BLaER1 treated with 17β-estradiol and CSF1 and Interleukin-3, amounts not matched to agents 10 nM and 100 nM (cell line): ENCODE results near the gene ZC3H6.

Source experiments
- H3K27ac ChIP-seq, 11 experiments: shearing (Covaris generic); formaldehyde crosslinking; 2 replicates each; pipeline ENCODE4 v1.8.1; 2022
- H3K27me3 ChIP-seq, 11 experiments: shearing (Covaris generic); formaldehyde crosslinking; 2 replicates each; pipeline ENCODE4 v1.8.1; 2022
- H3K36me3 ChIP-seq, 11 experiments: shearing (Covaris generic); formaldehyde crosslinking; 2 replicates each; pipeline ENCODE4 v1.8.1; 2022
- H3K4me1 ChIP-seq, 10 experiments: shearing (Covaris generic); formaldehyde crosslinking; 2 replicates each; pipeline ENCODE4 v1.8.1; 2022
- H3K4me2 ChIP-seq, 11 experiments: shearing (Covaris generic); formaldehyde crosslinking; 2 replicates each; pipeline ENCODE4 v1.8.1; 2022
- H3K4me3 ChIP-seq, 10 experiments: shearing (Covaris generic); formaldehyde crosslinking; 2 replicates each; pipeline ENCODE4 v1.8.1; 2022
- H3K9ac ChIP-seq, 11 experiments: shearing (Covaris generic); formaldehyde crosslinking; 2 replicates each; pipeline ENCODE4 v1.8.1; 2022
- H3K9me3 ChIP-seq, 11 experiments: shearing (Covaris generic); formaldehyde crosslinking; replicated peaks in 1 of 11; 2 replicates each; pipeline ENCODE4 v1.8.1; 2022
- H4K20me1 ChIP-seq, 11 experiments: shearing (Covaris generic); formaldehyde crosslinking; 2 replicates each; pipeline ENCODE4 v1.8.1; 2022
- Cebpa-rat ChIP-seq, 11 experiments: shearing (Covaris generic); IDR thresholded peaks; 2 replicates each; pipeline ENCODE4 v1.8.1; 2022

Gene ZC3H6

DNA sequence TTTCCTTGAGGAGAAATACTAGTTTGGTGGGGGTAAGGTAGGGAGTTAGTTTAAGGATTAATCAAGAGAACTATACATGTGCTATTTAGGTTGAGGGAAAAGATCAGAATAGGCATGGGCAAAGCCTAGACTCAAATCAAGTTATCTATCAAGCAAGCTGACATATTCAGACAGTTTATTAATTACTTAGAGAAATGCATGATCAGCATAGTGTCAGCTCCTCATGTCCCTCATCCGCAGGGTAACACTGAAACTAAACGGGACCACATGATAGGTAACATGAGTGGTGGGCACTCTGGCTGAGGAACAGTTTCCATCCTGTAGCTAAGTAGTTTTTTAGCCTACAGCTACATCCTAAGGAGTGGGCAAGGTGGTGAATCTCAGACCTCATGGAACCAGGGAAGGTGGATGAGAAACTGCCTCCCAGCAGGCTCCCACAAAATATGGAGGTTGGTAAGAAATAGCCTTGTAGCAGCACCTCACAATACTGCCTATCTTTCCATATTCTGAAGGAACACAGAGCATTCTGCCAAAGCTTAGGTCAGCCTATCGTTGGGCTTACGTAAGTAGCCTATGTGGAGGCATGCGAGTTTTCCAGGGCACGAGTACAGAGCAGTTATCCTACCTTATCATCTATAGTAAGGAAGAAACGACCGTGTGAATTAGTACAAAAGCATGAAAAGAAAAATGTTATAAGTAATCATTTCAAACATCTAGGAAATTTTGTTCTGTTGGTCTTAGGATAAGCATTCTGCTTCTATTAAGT is 18.4 kb downstream of the ZC3H6 start:
- Histone ChIP-seq H3K4me3 (no peak overlapping the region), H3K4me1 (no peaks in the 10 kb centered on the region), H3K27me3 (no peaks in the 10 kb centered on the region), H3K4me2 (no peak overlapping the region), H3K36me3 (no peaks in the 10 kb centered on the region), H3K9me3 (no peaks in the 10 kb centered on the region), H4K20me1 (peaks cover 0 to 4% (median 0%) of the 10 kb centered on the region in 11 experiments; a peak in 1 of 22 replicates), H3K9ac (no peak overlapping the region), H3K27ac (no peak overlapping the region)
- TF ChIP-seq Cebpa-rat (IDR thresholded peaks at IDR 0.05): no peak

DNA sequence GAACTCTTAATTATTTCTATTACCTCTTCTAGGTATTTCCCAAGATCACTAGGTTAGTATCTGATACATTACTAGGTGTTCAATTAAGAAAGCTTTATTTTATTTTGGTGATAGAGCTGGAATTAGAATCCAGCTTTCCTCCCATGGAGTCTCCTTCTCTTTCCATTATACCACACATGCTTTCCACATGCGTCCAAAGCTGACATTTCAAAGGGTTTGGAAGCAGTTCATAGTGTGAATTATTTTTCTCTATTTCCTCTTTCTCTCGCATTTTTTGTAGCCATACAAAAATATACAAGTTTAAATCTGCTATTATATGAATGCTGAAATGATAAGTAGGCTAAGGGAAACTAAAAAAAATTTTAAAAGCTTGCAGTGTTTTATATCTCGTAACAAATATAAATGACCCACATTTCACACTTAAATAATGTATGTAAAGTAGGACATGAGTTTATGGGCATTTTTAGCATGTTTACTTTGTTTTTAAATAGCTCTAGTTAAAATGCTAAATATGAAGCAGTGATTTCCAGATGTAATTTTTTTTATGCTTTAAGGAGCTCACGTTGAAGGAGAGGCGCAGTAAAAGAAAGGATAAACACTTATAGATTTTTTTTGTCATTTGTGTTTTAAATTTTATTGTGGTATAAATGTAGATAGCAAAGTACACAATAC is 20.1 kb downstream of the ZC3H6 start:
- H4K20me1 ChIP-seq: peaks cover 0 to 4% (median 0%) of the 10 kb centered on the region in 11 experiments; a peak in 1 of 22 replicates
- H3K9me3 ChIP-seq: no peaks in the 10 kb centered on the region
- H3K27ac ChIP-seq: no peak overlapping the region
- no peak overlapping the region for H3K4me3 ChIP-seq
- H3K36me3 ChIP-seq: peaks cover 0 to 5% (median 0%) of the 10 kb centered on the region in 11 experiments; a peak in 4 of 22 replicates
- H3K4me2 ChIP-seq: no peak overlapping the region
- no peaks in the 10 kb centered on the region for H3K27me3 ChIP-seq
- H3K9ac ChIP-seq: no peak overlapping the region
- TF ChIP-seq Cebpa-rat (IDR thresholded peaks at IDR 0.05): no peak
- H3K4me1 ChIP-seq: no peaks in the 10 kb centered on the region

DNA sequence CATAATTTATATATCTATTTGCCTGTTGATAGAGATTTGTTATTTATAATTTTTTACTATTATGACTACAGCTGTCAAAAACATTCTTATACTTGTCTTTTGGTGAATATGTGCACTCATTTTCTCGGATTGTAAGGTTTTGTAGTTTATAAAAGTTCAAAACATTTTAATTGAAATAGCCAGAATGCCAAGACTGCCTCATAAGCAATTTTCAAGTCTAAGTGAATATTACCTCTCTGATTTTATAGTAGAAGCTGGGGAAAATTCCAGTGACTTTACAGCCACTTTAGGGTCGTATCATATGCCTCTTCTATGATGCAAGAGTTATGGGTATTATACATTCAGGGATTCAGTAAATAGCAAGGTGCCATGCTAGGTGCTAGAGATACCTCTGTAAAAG is 21.0 kb downstream of the ZC3H6 start:
- Histone ChIP-seq H3K27ac (no peak overlapping the region), H4K20me1 (peaks cover 0 to 4% (median 0%) of the 10 kb centered on the region in 11 experiments; a peak in 1 of 22 replicates)

DNA sequence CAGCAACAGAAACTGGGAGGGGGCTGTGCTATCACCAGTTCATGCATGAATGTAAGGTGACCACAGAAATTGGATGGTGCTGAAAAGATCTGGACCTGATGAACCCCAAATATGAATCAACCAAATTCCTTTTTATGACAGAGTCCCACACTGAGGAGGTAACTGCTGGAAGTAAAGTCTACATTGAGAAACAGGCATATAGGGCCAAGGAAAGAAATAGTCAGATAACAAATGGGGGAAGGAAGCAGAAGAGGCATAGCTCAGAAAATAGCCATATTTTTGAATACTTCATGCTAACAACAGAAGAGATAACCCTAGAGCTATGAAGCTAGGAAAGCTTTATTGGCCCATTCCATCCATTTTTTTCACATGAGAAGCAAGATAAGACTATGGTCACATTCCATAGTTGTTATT is 25.8 kb downstream of the ZC3H6 start:
- no peak overlapping the region for H3K9ac ChIP-seq
- no peaks in the 10 kb centered on the region for H4K20me1 ChIP-seq
- peaks cover 0 to 7% (median 0%) of the 10 kb centered on the region in 11 experiments; a peak in 2 of 22 replicates for H3K9me3 ChIP-seq
- peaks cover 0 to 19% (median 6%) of the 10 kb centered on the region in 11 experiments; a peak in 11 of 22 replicates for H3K36me3 ChIP-seq
- H3K4me3 ChIP-seq: no peak overlapping the region
- no peak for TF ChIP-seq Cebpa-rat (IDR thresholded peaks at IDR 0.05)
- H3K27me3 ChIP-seq: no peaks in the 10 kb centered on the region
- no peak overlapping the region for H3K27ac ChIP-seq
- H3K4me2 ChIP-seq: no peak overlapping the region
- no peaks in the 10 kb centered on the region for H3K4me1 ChIP-seq

More for the DNA sequence above, 21.0 kb downstream of the ZC3H6 start:
- no peak overlapping the region for H3K9ac ChIP-seq
- peaks cover 0 to 10% (median 0%) of the 10 kb centered on the region in 11 experiments; a peak in 6 of 22 replicates for H3K36me3 ChIP-seq
- H3K27me3 ChIP-seq: no peaks in the 10 kb centered on the region
- H3K4me3 ChIP-seq: no peak overlapping the region
- H3K9me3 ChIP-seq: no peaks in the 10 kb centered on the region
- H3K4me1 ChIP-seq: no peaks in the 10 kb centered on the region
- H3K4me2 ChIP-seq: no peak overlapping the region
- TF ChIP-seq Cebpa-rat (IDR thresholded peaks at IDR 0.05): no peak

DNA sequence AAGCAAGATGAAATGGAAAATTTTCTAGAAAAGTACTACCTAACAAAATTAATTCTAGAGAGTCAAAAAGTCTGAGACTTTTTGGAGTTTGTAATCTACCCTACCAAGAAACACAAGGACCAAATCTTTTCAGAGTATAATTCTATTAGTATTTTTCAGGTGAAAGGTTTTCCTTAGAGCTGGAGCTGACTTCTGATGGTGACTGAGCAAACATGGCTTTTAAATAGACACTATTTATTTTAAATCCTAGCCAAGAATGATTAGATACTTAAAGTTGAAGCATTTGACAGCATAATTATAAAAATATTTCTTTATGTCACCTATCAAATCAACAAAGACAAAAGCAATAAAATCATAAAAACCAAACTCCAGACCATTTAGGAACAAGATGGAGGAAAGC is 26.6 kb downstream of the ZC3H6 start:
- no peaks in the 10 kb centered on the region for H3K4me1 ChIP-seq
- TF ChIP-seq Cebpa-rat (IDR thresholded peaks at IDR 0.05): no peak

DNA sequence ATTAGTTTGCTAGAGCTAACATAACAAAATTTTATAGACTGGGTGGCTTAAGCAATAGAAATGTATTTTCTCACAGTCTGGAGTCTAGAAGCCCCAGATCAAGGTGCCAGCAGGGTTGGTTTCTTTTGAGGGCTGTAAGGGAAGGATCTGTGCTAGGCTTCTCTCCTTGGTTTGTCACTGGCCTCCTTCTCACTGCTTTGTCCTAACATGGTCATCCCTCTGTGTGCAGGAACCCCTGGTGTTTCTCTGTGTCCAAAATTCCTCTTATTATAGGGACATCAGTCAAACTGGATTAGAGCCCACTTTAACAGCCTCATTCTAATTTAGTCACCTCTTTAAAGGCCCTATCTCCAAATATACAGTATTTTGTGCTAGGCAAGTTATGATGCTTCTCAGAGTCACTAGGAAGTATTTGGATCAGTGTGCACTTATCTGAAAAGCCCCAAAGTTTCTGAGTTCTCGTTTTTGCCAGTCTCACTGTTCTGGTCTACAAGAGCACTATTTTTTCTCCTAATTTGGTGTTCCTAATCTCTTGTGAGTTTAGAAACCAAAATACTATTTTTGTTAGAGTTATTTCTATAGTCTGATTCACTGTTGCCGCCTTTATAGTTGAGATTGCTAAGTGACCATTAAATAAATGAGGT is 29.0 kb downstream of the ZC3H6 start:
- no peak for TF ChIP-seq Cebpa-rat (IDR thresholded peaks at IDR 0.05)
- Histone ChIP-seq H3K4me1 (no peaks in the 10 kb centered on the region), H3K4me3 (no peak overlapping the region), H3K27me3 (no peaks in the 10 kb centered on the region), H4K20me1 (no peaks in the 10 kb centered on the region), H3K4me2 (no peak overlapping the region), H3K36me3 (peaks cover 0 to 33% (median 6%) of the 10 kb centered on the region in 11 experiments; a peak in 12 of 22 replicates), H3K9me3 (peaks cover 0 to 7% (median 0%) of the 10 kb centered on the region in 11 experiments; a peak in 2 of 22 replicates), H3K9ac (no peak overlapping the region), H3K27ac (no peak overlapping the region)

More for the DNA sequence above, 26.6 kb downstream of the ZC3H6 start:
- Histone ChIP-seq H3K4me2 (no peak overlapping the region), H3K27me3 (no peaks in the 10 kb centered on the region), H3K4me3 (no peak overlapping the region), H3K36me3 (peaks cover 0 to 26% (median 6%) of the 10 kb centered on the region in 11 experiments; a peak in 11 of 22 replicates), H3K9me3 (peaks cover 0 to 7% (median 0%) of the 10 kb centered on the region in 11 experiments; a peak in 2 of 22 replicates), H3K9ac (no peak overlapping the region), H3K27ac (no peak overlapping the region), H4K20me1 (no peaks in the 10 kb centered on the region)

DNA sequence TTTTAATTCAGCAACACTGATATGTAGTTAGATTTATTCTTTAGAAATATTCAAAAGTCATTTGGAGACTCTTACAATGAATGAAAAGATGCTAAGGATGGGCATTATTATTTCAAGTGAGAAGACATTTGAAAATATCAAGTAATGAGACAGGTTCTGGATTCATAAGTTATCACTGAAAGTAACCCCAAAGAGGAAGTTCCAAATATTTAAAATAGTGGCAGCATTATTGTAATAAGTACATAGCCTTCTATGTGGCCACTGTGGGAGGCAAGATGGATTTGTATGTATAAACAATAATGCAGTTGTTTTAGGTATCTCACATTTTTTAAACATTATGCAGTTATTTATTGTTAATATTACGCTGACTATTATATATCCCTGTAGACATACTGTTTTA is 29.7 kb downstream of the ZC3H6 start:
- Histone ChIP-seq H3K4me3 (no peak overlapping the region), H3K36me3 (peaks cover 0 to 37% (median 6%) of the 10 kb centered on the region in 11 experiments; a peak in 12 of 22 replicates), H4K20me1 (no peaks in the 10 kb centered on the region), H3K27me3 (no peaks in the 10 kb centered on the region), H3K4me2 (no peak overlapping the region), H3K9ac (no peak overlapping the region), H3K27ac (no peak overlapping the region), H3K9me3 (peaks cover 0 to 7% (median 0%) of the 10 kb centered on the region in 11 experiments; a peak in 2 of 22 replicates), H3K4me1 (no peaks in the 10 kb centered on the region)
- no peak for TF ChIP-seq Cebpa-rat (IDR thresholded peaks at IDR 0.05)

DNA sequence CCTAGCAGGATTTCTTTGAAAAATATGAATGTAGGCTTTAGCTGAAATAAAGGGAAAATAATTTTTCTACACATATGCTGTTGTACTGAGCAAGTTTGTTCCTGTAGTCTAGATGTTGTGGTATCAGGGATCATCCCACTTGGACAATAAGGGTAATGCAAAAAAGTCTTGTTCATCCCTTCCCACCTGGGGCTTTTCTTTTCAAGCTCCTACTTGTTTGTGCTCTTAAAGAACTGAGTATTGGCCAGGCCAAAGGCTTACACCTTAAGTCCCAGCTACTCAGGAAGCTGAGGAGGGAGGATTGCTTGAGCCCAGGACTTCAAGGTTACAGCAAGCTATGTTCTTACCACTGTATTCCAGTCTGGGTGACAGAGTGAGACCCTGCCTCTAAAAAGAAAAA is 35.5 kb downstream of the ZC3H6 start:
- H3K36me3 ChIP-seq: peaks cover 0 to 35% (median 3%) of the 10 kb centered on the region in 11 experiments; a peak in 7 of 22 replicates
- no peaks in the 10 kb centered on the region for H3K4me1 ChIP-seq
- H3K4me3 ChIP-seq: no peak overlapping the region
- no peak overlapping the region for H3K9ac ChIP-seq
- no peak overlapping the region for H3K27ac ChIP-seq
- H4K20me1 ChIP-seq: no peaks in the 10 kb centered on the region
- H3K4me2 ChIP-seq: no peak overlapping the region
- no peaks in the 10 kb centered on the region for H3K9me3 ChIP-seq
- TF ChIP-seq Cebpa-rat (IDR thresholded peaks at IDR 0.05): no peak
- H3K27me3 ChIP-seq: no peaks in the 10 kb centered on the region

DNA sequence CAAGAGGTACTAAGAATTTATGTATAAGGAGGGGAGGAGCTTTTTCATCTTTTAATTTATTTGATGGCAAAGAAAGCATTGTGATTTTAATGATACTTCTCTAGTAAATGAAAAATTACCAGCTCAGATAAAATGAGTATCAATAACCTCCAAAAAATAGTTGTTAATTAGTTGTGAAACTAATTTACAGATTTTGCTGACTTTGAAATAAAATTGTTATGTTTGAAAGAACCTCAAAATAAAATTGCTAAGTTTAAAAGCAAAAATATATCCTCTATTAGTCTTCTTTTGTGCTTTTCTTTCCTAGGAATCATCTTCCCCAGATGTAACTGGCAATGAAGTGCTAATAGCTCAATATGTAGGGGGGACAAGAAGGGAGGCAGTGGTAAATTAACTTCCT is 36.5 kb downstream of the ZC3H6 start:
- no peak overlapping the region for H3K9ac ChIP-seq
- no peaks in the 10 kb centered on the region for H3K9me3 ChIP-seq
- no peaks in the 10 kb centered on the region for H3K4me1 ChIP-seq
- peaks cover 0 to 28% (median 3%) of the 10 kb centered on the region in 11 experiments; a peak in 6 of 22 replicates for H3K36me3 ChIP-seq
- no peak overlapping the region for H3K4me3 ChIP-seq
- H3K4me2 ChIP-seq: no peak overlapping the region
- no peak for TF ChIP-seq Cebpa-rat (IDR thresholded peaks at IDR 0.05)
- no peaks in the 10 kb centered on the region for H4K20me1 ChIP-seq
- no peak overlapping the region for H3K27ac ChIP-seq
- H3K27me3 ChIP-seq: no peaks in the 10 kb centered on the region
